Lower leg skin (tissue), 4 donors: Measurements from ENCODE around the gene PRM1. TPM values are rescaled to one million over a fixed set of nuclear protein-coding genes. Genes with fewer than 3 reads are reported as not detected.
A peak's percentile ranks its signal among the peaks of the same experiment; 100 is the strongest.
"Not testable (repeated sequence)": the region's sequence is repeated elsewhere in the genome, so short reads cannot be mapped to it uniquely, and the experiment has no call there.

Experiments used
- DNase-seq, 2 donors: peaks; one replicate each; pipeline ENCODE4 v3.0.0-alpha.2; 2019; ENCODE audit warnings: low spot score in 2 of 2
- H3K4me3 ChIP-seq: fragments of 200-600 bp; sonication (generic); 2 replicates; pipeline ENCODE4 v1.5.1; 2017; ENCODE audit warnings: mild to moderate bottlenecking, low read depth; ENCODE audit not compliant: poor library complexity, severe bottlenecking
- POLR2A ChIP-seq, 2 donors: fragments of 450-650 bp; IDR thresholded peaks; one replicate each; pipeline ENCODE4 v1.6.1; 2016 to 2017; ENCODE audit warnings: antibody characterized with exemption in 2 of 2, mild to moderate bottlenecking in 1 of 2, moderate library complexity in 1 of 2
- WGBS, 2 donors: methylation state at CpG; one replicate each; pipeline ENCODE4 v1.1.5; 2018; 5-methylcytosine and 5-hydroxymethylcytosine counted together
- intact Hi-C: fragments of 100-400 bp; cut with DNase I; formaldehyde crosslinking; loops from one replicate; pipeline ENCODE4 v1.15.0; 2023; ENCODE audit warnings: low total_unique reads
- total RNA-seq, 4 donors: library from RNA; depleted of rRNA; stranded (reverse); fragments of >200 nt; gene quantifications; one replicate each; pipeline ENCODE4 v1.1.0, GENCODE V29; 2016
- TF ChIP-seq, protein P1 (sequence below), 3 donors: fragments of 450-650 bp; IDR thresholded peaks; one replicate each; pipeline ENCODE4 v1.5.1; 2016; ENCODE audit warnings: antibody characterized with exemption in 3 of 3, mild to moderate bottlenecking in 3 of 3, moderate library complexity in 2 of 3

PRM1 gene
- total RNA-seq, 4 donors from 2014 or later, result not detected

DNA sequence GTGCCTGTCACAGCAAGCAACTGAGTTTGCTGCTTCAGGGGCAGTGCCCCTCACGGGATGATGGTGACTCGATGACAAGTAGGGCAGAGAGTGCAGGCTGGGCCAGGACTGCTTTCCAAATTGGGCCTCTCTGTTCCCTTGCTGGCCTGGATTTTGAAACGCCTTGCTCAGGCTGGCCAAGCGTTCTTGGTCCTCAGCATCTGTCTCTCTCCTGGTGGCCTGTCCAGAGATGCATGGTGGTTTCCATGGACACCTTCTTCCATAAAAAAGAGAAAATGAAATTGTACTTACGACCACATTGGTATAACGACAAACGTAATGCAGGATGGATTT is 19.4 kb upstream of the PRM1 start:
- no peak for DNase-seq
- H3K4me3 ChIP-seq, result no peak overlapping the region
- TF ChIP-seq, protein P1, sequence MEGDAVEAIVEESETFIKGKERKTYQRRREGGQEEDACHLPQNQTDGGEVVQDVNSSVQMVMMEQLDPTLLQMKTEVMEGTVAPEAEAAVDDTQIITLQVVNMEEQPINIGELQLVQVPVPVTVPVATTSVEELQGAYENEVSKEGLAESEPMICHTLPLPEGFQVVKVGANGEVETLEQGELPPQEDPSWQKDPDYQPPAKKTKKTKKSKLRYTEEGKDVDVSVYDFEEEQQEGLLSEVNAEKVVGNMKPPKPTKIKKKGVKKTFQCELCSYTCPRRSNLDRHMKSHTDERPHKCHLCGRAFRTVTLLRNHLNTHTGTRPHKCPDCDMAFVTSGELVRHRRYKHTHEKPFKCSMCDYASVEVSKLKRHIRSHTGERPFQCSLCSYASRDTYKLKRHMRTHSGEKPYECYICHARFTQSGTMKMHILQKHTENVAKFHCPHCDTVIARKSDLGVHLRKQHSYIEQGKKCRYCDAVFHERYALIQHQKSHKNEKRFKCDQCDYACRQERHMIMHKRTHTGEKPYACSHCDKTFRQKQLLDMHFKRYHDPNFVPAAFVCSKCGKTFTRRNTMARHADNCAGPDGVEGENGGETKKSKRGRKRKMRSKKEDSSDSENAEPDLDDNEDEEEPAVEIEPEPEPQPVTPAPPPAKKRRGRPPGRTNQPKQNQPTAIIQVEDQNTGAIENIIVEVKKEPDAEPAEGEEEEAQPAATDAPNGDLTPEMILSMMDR (IDR thresholded peaks at IDR 0.05), result no peak
- no peak for TF ChIP-seq POLR2A (IDR thresholded peaks at IDR 0.05)
- intact Hi-C loops, result no loop called here
- 77 to 78% methylated on average over 7 of the region's 7 CpGs for WGBS, 2 donors

DNA sequence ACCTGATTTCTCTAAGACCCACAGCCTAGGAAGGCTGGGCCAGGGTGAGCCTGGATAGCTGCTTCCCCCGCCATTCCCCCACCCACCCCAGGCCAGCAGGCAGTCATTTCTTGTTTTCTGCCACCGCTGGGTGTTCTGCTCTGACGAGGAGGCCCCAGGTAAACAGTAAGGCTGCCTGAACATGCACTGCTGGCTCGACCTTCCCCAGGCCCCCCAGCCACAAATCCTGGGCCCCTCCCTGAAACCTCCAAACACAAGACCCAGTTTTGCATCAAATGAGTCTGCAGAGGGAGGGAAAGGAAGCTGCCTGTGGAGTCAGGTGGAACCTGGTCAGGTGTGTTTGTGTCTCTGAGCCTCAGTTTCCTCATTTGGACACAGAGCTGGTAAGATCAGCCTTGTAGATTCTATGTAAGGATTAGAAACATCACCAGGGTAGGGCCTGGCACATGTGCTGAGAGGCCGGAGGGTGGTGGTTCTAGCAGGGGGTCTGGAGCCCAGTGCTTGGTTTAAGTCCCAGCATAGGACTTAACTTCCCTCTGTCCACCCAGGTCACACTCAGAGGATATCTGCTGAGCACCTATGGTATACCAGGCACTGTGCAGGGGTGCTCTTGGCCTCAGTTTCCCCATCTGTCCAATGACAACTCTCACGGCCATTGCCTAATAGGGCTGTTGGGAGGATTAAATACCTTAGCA is 18.9 kb upstream of the PRM1 start:
- intact Hi-C loops, result no loop called here
- no peak overlapping the region for H3K4me3 ChIP-seq
- WGBS, 2 donors, result 78 to 85% methylated on average over 6 of the region's 6 CpGs

DNA sequence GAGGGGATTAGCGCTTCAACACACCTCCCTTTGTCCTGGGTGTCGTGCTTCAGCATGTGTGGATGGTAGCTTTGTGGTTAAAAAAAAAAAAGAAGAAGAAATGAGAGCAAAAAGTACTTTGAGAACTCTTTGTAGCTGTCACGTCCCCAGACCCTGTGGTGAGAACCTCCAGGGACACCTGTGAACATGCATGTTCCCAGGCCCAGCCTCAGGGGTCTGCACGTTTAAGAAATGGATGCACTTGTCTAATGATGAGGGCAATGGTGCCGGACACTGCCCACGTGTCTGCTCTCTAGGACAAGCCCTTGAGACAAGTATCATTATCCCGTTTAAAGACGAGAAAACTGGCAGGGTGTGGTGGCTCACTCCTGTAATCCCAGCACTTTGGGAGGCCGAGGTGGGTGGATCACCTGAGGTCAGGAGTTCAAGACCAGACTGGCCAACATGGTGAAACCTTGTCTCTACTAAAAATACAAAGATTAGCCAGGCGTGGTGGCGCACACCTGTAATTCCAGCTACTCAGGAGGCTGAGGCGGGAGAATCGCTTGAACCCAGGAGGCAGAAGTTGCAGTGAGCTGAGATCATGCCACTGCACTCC is 17.9 kb upstream of the PRM1 start:
- DNase-seq, H3K4me3 ChIP-seq, intact Hi-C loops: not testable (repeated sequence)
- WGBS, 2 donors, result 87 to 88% methylated on average over 13 of the region's 13 CpGs

More for the DNA sequence above, 18.9 kb upstream of the PRM1 start:
- TF ChIP-seq, protein P1 (IDR thresholded peaks at IDR 0.05), result no peak
- TF ChIP-seq POLR2A (IDR thresholded peaks at IDR 0.05), result no peak
- no peak for DNase-seq

DNA sequence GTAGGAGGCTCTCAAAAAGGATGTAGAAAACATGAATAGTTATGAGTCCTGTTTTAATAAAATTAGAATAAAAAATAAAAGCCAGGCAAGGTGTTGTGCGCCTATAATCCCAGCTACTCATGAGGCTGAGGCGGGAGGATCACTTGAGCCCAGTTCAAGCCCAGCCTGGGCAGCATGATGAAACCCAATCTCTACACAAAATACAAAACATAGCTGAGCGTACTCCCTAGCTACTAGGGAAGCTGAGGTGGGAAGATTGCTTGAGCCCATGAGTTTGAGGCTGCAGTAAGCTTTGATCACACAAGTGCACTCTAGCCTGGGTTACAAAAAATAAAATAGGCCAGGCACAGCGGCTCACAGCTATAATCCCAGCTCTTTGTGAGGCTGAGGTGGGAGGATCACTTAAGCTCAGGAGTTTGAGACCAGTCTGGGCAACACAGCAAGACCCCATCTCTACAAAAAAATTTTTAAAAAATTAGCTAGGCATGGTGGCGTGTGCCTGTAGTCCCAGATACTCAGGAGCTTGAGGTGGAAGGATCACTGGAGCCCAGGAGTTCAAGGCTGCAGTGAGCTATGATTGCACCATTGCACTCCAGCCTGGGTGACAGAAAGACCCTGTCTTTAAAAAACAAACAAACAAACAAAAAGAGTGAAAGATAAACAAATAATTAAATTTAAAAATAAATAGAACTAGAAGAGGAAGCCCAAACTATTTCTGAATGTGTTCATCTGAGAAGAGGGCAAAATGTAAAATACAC is 17.2 kb upstream of the PRM1 start:
- WGBS, 2 donors, result 92 to 93% methylated on average over 5 of the region's 5 CpGs
- TF ChIP-seq, protein P1 (IDR thresholded peaks at IDR 0.05), result no peak
- no peak for TF ChIP-seq POLR2A (IDR thresholded peaks at IDR 0.05)
- intact Hi-C loops, result no loop called here
- no peak for DNase-seq
- no peak overlapping the region for H3K4me3 ChIP-seq

DNA sequence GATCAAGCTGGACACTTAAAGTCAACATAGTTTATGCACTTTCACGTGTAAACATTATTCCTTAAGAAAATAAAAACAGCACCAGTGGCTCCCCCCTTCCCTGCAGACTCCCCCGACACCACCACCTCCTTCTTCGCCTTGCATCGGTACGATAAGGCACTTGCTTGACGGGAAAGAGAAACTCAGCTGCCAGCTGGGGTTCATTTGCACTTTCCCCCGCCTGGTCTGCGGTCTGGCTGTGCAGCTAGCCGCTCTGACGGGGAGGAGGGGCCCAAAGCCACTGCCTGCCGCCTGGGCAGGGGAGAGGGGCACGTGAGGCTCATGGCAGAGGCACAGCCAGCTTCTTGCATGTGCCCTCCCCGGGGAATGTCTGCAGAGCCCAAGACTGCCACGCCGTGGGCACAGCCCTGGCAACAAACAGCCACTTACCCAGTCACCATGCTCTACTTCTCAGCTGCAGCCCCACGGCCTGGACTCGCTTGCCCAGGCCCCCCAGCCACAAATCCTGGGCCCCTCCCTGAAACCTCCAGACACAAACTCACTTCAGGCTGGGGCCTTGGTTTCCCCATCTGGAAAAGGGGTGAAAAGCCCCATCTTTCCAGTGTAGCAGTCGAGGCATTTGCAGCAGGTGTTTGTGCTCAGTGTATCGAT is 16.5 kb upstream of the PRM1 start:
- intact Hi-C loops, result no loop called here
- DNase-seq, result peak; percentile 60 to 89
- no peak for TF ChIP-seq POLR2A (IDR thresholded peaks at IDR 0.05)
- TF ChIP-seq, protein P1 (IDR thresholded peaks at IDR 0.05), result no peak
- 12 to 15% methylated on average over 16 to 19 of the region's 19 CpGs for WGBS, 2 donors
- H3K4me3 ChIP-seq, result no peak overlapping the region
